OCI-LY7 (cell line): ENCODE data around the gene OR14A16. TPM values are rescaled to one million over a fixed set of nuclear protein-coding genes. Genes with fewer than 3 reads are reported as not detected.

ENCODE experiments used
- BruUV-seq: library from RNA; stranded (reverse); fragments of 400-500 nt; replicated peaks from 2 replicates; lab custom pipeline; 2021; lab: Mats Ljungman, UMichigan
- CTCF ChIA-PET: fragments of 300-600 bp; sonication (Branson Sonifier 250); formaldehyde crosslinking; loops from one replicate; lab custom pipeline; 2022; ENCODE audit warnings: antibody characterized with exemption; ENCODE audit not compliant: unreplicated experiment; lab: Charles Lee
- POLR2A ChIA-PET: fragments of 300-600 bp; sonication (Branson Sonifier 250); formaldehyde crosslinking; loops from one replicate; lab custom pipeline; 2022; ENCODE audit warnings: antibody characterized with exemption; lab: Charles Lee
- DNase-seq: peaks from one replicate; pipeline ENCODE4 v3.0.0-alpha.2; 2015; ENCODE audit warnings: low spot score
- H2AFZ ChIP-seq: fragments of 200-600 bp; sonication (generic), shearing (Covaris generic); 2 replicates; pipeline ENCODE4 v1.6.1; 2014; ENCODE audit warnings: mild to moderate bottlenecking, antibody characterized with exemption, low read length, moderate library complexity
- H3K27ac ChIP-seq: fragments of 200-600 bp; sonication (generic); 2 replicates; pipeline ENCODE4 v1.5.1; 2014; ENCODE audit warnings: mixed run types, low read depth, mild to moderate bottlenecking, moderate library complexity, low read length, inconsistent platforms; ENCODE audit not compliant: poor library complexity, severe bottlenecking
- H3K36me3 ChIP-seq: fragments of 200-600 bp; sonication (generic); 2 replicates; pipeline ENCODE4 v1.6.1; 2014; ENCODE audit warnings: mild to moderate bottlenecking, antibody characterized with exemption, low read length, moderate library complexity, mixed read lengths; ENCODE audit not compliant: insufficient read depth
- H3K4me1 ChIP-seq: fragments of 200-600 bp; sonication (generic); 2 replicates; pipeline ENCODE4 v1.5.1; 2014; ENCODE audit warnings: mild to moderate bottlenecking, low read length; ENCODE audit not compliant: insufficient read depth, poor library complexity, severe bottlenecking
- H3K4me2 ChIP-seq: fragments of 200-600 bp; sonication (generic); 2 replicates; pipeline ENCODE4 v1.6.1; 2014; ENCODE audit warnings: mild to moderate bottlenecking, low read length
- H3K4me3 ChIP-seq: fragments of 200-600 bp; sonication (generic); 2 replicates; pipeline ENCODE4 v1.5.1; 2014; ENCODE audit warnings: mild to moderate bottlenecking, low read depth, low read length; ENCODE audit not compliant: poor library complexity, severe bottlenecking
- H3K79me2 ChIP-seq: fragments of 200-600 bp; sonication (generic); 2 replicates; pipeline ENCODE4 v1.6.1; 2016; ENCODE audit warnings: low read depth, mild to moderate bottlenecking, low read length, moderate library complexity, mixed read lengths; ENCODE audit not compliant: insufficient read depth
- H3K9me2 ChIP-seq: fragments of 200-600 bp; sonication (generic); 2 replicates; pipeline ENCODE4 v1.6.1; 2016; ENCODE audit warnings: mild to moderate bottlenecking, low read length, mixed read lengths; ENCODE audit not compliant: insufficient read depth
- H3K9me3 ChIP-seq: fragments of 200-600 bp; sonication (generic); 2 replicates; pipeline ENCODE4 v1.6.1; 2014; ENCODE audit warnings: mild to moderate bottlenecking, mixed run types, low read length, mixed read lengths
- H4K20me1 ChIP-seq: fragments of 200-600 bp; sonication (generic); 2 replicates; pipeline ENCODE4 v1.6.1; 2014; ENCODE audit warnings: mild to moderate bottlenecking, antibody characterized with exemption, low read length, moderate library complexity, mixed read lengths; ENCODE audit not compliant: insufficient read depth
- CTCF ChIP-seq: fragments of 200-600 bp; sonication (generic); conservative IDR thresholded peaks from 2 replicates; pipeline ENCODE4 v1.5.1; 2014; ENCODE audit warnings: mild to moderate bottlenecking, antibody characterized with exemption, low read length, moderate library complexity, mixed read lengths
- EZH2phosphoT487 ChIP-seq: fragments of 200-600 bp; sonication (generic); IDR thresholded peaks from 2 replicates; pipeline ENCODE4 v1.6.1; 2018; ENCODE audit warnings: low read depth, borderline replicate concordance, mild to moderate bottlenecking, mixed run types, antibody characterized with exemption, low read length, moderate library complexity, mixed read lengths
- intact Hi-C: fragments of 100-400 bp; cut with micrococcal nuclease; formaldehyde crosslinking; loops from one replicate; pipeline ENCODE4 v1.10.0; 2022; ENCODE audit not compliant: unreplicated experiment
- total RNA-seq, 2 experiments: library from RNA; depleted of rRNA in 1 of 2; stranded (reverse); fragments of >200 nt in 1 of 2; shearing (Covaris generic) in 1 of 2; gene quantifications; 2 replicates each; pipeline ENCODE4 v1.2.3, GENCODE V29; 2014 to 2022

Gene OR14A16
- total RNA-seq, 2 experiments from 2014 or later, result not detected

- Histone ChIP-seq H4K20me1 (no peaks in the 10 kb centered on the region), H3K9me2 (no peaks in the 10 kb centered on the region), H3K4me1 (no peaks in the 10 kb centered on the region), H3K36me3 (no peaks in the 10 kb centered on the region), H2AFZ (no peak overlapping the region), H3K9me3 (no peaks in the 10 kb centered on the region), H3K27ac (no peak overlapping the region), H3K4me3 (no peak overlapping the region), H3K79me2 (no peaks in the 10 kb centered on the region), H3K4me2 (no peak overlapping the region)
- BruUV-seq, result no TSS peak
- CTCF ChIA-PET, result no interaction called here
- intact Hi-C loops, result no loop called here
- POLR2A ChIA-PET, result no interaction called here
- DNase-seq, result no peak
- TF ChIP-seq CTCF (no peak), EZH2phosphoT487 (no peak)
These were observed 38.8 kb upstream of the OR14A16 start for GRCh38 chr1:247862756-247863155.

GRCh38 chr1:247857985-247858619 lies 34.2 kb upstream of the OR14A16 start:
- Histone ChIP-seq H3K4me3 (no peak overlapping the region), H3K27ac (no peak overlapping the region), H3K36me3 (no peaks in the 10 kb centered on the region), H3K9me3 (no peaks in the 10 kb centered on the region), H2AFZ (no peak overlapping the region), H4K20me1 (no peaks in the 10 kb centered on the region), H3K9me2 (no peaks in the 10 kb centered on the region), H3K4me2 (no peak overlapping the region), H3K4me1 (no peaks in the 10 kb centered on the region), H3K79me2 (no peaks in the 10 kb centered on the region)
- POLR2A ChIA-PET, result no interaction called here
- TF ChIP-seq EZH2phosphoT487 (no peak), CTCF (no peak)
- CTCF ChIA-PET, result no interaction called here
- intact Hi-C loops, result no loop called here
- no TSS peak for BruUV-seq
- no peak for DNase-seq

DNA sequence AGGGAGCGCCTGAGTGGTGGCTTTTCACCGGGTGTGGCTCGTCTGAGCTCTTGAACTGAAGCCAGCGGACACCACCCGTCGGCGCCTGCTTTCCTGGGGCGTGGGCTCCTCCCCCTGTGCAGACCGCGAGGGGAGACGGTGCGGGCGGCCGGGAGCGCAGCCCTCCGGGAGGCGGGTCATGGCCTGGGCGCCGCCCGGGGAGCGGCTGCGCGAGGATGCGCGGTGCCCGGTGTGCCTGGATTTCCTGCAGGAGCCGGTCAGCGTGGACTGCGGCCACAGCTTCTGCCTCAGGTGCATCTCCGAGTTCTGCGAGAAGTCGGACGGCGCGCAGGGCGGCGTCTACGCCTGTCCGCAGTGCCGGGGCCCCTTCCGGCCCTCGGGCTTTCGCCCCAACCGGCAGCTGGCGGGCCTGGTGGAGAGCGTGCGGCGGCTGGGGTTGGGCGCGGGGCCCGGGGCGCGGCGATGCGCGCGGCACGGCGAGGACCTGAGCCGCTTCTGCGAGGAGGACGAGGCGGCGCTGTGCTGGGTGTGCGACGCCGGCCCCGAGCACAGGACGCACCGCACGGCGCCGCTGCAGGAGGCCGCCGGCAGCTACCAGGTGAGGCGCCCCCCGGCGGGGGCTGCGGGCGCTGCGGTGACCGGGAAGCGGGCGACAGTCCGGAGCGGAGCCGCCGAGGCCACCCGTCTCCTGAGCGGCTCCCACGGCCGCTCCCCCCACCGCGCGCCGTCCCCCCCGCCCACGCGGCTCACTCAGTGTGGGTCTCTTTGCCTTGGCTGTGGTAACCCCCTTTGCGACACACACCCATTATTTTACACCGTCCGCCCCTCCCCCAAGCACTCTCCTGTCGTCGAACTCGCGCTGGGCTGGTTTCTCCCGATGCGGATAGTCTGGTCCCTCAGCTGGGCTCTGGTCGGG lies 33.4 kb upstream of the OR14A16 start, which contains the start of gene TRIM58:
TRIM58 (plus strand) TSS at position 119 of the 916 bp plus-strand sequence; CDS start at position 179, 60 bp downstream.
- Histone ChIP-seq H3K4me1 (no peaks in the 10 kb centered on the region), H3K36me3 (no peaks in the 10 kb centered on the region), H3K79me2 (no peaks in the 10 kb centered on the region), H3K9me2 (no peaks in the 10 kb centered on the region), H3K27ac (no peak within 1 kb of the TSS), H4K20me1 (no peaks in the 10 kb centered on the region), H3K4me3 (no peak within 1 kb of the TSS), H3K4me2 (no peak within 1 kb of the TSS), H3K9me3 (no peaks in the 10 kb centered on the region), H2AFZ (no peak within 1 kb of the TSS)
- intact Hi-C loops, result no loop called here
- CTCF ChIA-PET, result no interaction called here
- DNase-seq, result no peak
- POLR2A ChIA-PET, result no interaction called here
- TF ChIP-seq EZH2phosphoT487 (no peak), CTCF (no peak)
- BruUV-seq, result no TSS peak
